Adrenal gland (tissue), 5 donors: Measurements from ENCODE around the gene ERMP1.

ENCODE experiments used
- CTCF ChIP-seq, 6 experiments: fragments of 450-650 bp in 4 of 6; fragments of 200-600 bp in 2 of 6; sonication (generic) in 1 of 6; IDR thresholded peaks; 1 replicate in 5 of 6; 2 replicates in 1 of 6; pipeline versions ENCODE4 v1.5.1 to v1.8.0; 2016 to 2021; ENCODE audit warnings: antibody characterized with exemption in 6 of 6, mild to moderate bottlenecking in 2 of 6, moderate library complexity in 1 of 6
- POLR2A ChIP-seq, 2 donors: fragments of 450-650 bp; IDR thresholded peaks; one replicate each; pipeline ENCODE4 v1.6.1; 2017; ENCODE audit warnings: antibody characterized with exemption in 2 of 2, mild to moderate bottlenecking in 2 of 2, moderate library complexity in 1 of 2
- donor health status: DM: no; HTN: no; CAD: no.

GRCh38 chr9:5869315-5870019 lies 36.5 kb upstream of the ERMP1 start:
- TF ChIP-seq POLR2A (IDR thresholded peaks at IDR 0.05) (no peak), CTCF (IDR thresholded peaks at IDR 0.05) (no peak)
